ENCODE data around the gene NME3.
A peak's percentile ranks its signal among the peaks of the same experiment; 100 is the strongest.

NME3 gene

GRCh38 chr16:1768767-1769401 lies 2.5 kb downstream of the NME3 start:
- no peak for DNase-seq (ENCODE audit: low read depth)

GRCh38 chr16:1768061-1768766 lies 3.1 kb downstream of the NME3 start:
- DNase-seq (ENCODE audit: low read depth): no peak

- DNase-seq (ENCODE audit: low read depth): no peak
Observed at GRCh38 chr16:1767116-1767994, 4.0 kb downstream of the NME3 start.

- DNase-seq (ENCODE audit: low read depth): no peak
Observed at GRCh38 chr16:1766701-1767100, 4.6 kb downstream of the NME3 start.

GRCh38 chr16:1766231-1766630 lies 5.1 kb downstream of the NME3 start:
- DNase-seq (ENCODE audit: low read depth): no peak

- no peak for DNase-seq (ENCODE audit: low read depth)
Observed at GRCh38 chr16:1765826-1766225, 5.5 kb downstream of the NME3 start.

GRCh38 chr16:1764971-1765370 lies 6.4 kb downstream of the NME3 start:
- no peak for DNase-seq (ENCODE audit: low read depth)

- DNase-seq (ENCODE audit: low read depth): peak; percentile 48
Observed at GRCh38 chr16:1763521-1764511, 7.5 kb downstream of the NME3 start.

GRCh38 chr16:1762879-1763520 lies 8.3 kb downstream of the NME3 start:
- no peak for DNase-seq (ENCODE audit: low read depth)

GRCh38 chr16:1762196-1762878 lies 9.0 kb downstream of the NME3 start:
- no peak for DNase-seq (ENCODE audit: low read depth)

GRCh38 chr16:1761751-1762150 lies 9.6 kb downstream of the NME3 start:
- no peak for DNase-seq (ENCODE audit: low read depth)

GRCh38 chr16:1760911-1761310 lies 10.4 kb downstream of the NME3 start:
- no peak for DNase-seq (ENCODE audit: low read depth)

- no peak for DNase-seq (ENCODE audit: low read depth)
Observed at GRCh38 chr16:1759511-1759910, 11.8 kb downstream of the NME3 start.

- no peak for DNase-seq (ENCODE audit: low read depth)
Observed at GRCh38 chr16:1758923-1759322, 12.4 kb downstream of the NME3 start.

- no peak for DNase-seq (ENCODE audit: low read depth)
Observed at GRCh38 chr16:1757714-1758461, 13.5 kb downstream of the NME3 start.

GRCh38 chr16:1754204-1754603 lies 17.1 kb downstream of the NME3 start:
- no peak for DNase-seq (ENCODE audit: low read depth)

GRCh38 chr16:1752853-1753252 lies 18.5 kb downstream of the NME3 start:
- no peak for DNase-seq (ENCODE audit: low read depth)

GRCh38 chr16:1751946-1752345 lies 19.4 kb downstream of the NME3 start:
- no peak for DNase-seq (ENCODE audit: low read depth)

GRCh38 chr16:1749152-1750117 lies 21.9 kb downstream of the NME3 start:
- DNase-seq (ENCODE audit: low read depth): peak; percentile 80

Measured in ELR (cell line).